ENCODE results near the gene OR51B6. TPM values are rescaled to one million over a fixed set of nuclear protein-coding genes. Genes with fewer than 3 reads are reported as not detected.

Gene OR51B6
- polyA plus RNA-seq, 2 of the 4 experiments (the other 2 are of a cell fraction), result not detected

DNA sequence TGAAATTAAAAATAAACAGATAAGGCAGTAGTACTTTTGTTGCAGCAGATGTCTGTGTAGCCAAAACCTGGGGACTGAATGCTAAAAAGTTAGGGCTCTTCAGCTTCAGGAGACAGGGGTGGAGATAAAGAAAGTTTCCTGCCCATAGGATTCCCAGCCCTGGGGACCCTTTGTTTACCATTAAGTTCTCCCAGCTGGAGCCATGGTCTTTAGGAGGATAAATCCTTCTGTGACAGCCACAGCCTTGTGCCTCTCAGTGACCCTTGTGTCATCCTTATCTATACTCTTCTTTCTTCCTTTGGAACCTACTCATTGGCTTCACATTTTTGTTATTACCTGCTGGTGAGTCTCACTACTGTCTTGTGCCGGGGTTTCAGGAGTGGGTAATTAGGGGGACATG lies 32.3 kb downstream of the OR51B6 start, which contains the start of gene OR51M1:
TSS of gene OR51M1 (plus strand) at position 237 of the 400 bp plus-strand sequence. CDS start 5,587 bp downstream, outside the sequence.
- Histone ChIP-seq H3K4me3 (no peak within 1 kb of the TSS), H3K4me2 (no peak within 1 kb of the TSS), H3K4me1 (no peaks in the 10 kb centered on the region), H3K27ac (no peak within 1 kb of the TSS), H3K9me3 (no peaks in the 10 kb centered on the region)
- no peak for DNase-seq (ENCODE audit: low read depth in 1 of 2, low spot score in 1 of 2)
- no peak for TF ChIP-seq MAZ (IDR thresholded peaks at IDR 0.05; ENCODE audit: borderline replicate concordance, low read depth, low read length)
- TF ChIP-seq FOSL2 (IDR thresholded peaks at IDR 0.05), result no peak
- TF ChIP-seq FOSL2 (CRISPR knock-in tag; IDR thresholded peaks at IDR 0.05), result no peak
- no peak for TF ChIP-seq EHMT2 (IDR thresholded peaks at IDR 0.05; ENCODE audit: low read depth)
- no peak for TF ChIP-seq RFX5 (IDR thresholded peaks at IDR 0.05)
- TF ChIP-seq HOXA7 (CRISPR knock-in tag; IDR thresholded peaks at IDR 0.05), result no peak
- ChIA-PET POLR2A (no interaction called here), CTCF (interaction anchor here (2.3 kb wide), 1 partner anchor 180 kb away, joined by 9 read pairs; no protein-coding TSS in a partner anchor)
- WGBS (ENCODE audit: missing lambda C conversion rate), result 13% methylated on average over 1 of the region's 1 CpG
- no peak for ATAC-seq
- FAIRE-seq, result no peak

DNA sequence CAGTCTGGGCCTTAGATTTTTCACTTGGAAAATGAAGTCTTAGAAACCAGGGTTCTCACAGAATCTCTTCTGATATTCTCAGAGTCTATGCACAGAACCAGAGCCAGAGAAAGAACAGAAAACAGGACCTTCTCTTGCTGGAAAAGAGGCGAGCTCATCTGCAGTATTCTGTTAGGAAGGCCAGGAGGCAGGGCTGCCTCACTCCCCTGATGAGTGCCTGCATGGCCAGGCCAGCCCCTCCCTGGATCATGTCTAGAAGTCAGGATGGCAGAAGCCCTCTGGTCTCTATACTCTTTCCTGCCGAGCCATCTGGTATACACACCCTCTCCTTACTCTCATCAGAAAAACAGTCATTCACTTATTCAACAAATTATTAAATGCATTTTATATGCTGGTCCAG lies 33.0 kb downstream of the OR51B6 start:
- ATAC-seq (no peak), FAIRE-seq (no peak), DNase-seq (ENCODE audit: low read depth in 1 of 2, low spot score in 1 of 2) (no peak)
- 36% methylated on average over 2 of the region's 2 CpGs for WGBS (ENCODE audit: missing lambda C conversion rate)
- H3K9me3 ChIP-seq, result no peaks in the 10 kb centered on the region
- ChIA-PET POLR2A (no interaction called here), CTCF (no interaction called here)
- TF ChIP-seq, protein P1, sequence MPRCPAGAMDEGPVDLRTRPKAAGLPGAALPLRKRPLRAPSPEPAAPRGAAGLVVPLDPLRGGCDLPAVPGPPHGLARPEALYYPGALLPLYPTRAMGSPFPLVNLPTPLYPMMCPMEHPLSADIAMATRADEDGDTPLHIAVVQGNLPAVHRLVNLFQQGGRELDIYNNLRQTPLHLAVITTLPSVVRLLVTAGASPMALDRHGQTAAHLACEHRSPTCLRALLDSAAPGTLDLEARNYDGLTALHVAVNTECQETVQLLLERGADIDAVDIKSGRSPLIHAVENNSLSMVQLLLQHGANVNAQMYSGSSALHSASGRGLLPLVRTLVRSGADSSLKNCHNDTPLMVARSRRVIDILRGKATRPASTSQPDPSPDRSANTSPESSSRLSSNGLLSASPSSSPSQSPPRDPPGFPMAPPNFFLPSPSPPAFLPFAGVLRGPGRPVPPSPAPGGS (IDR thresholded peaks at IDR 0.05), result no peak
- TF ChIP-seq RCOR1 (IDR thresholded peaks at IDR 0.05; ENCODE audit: low read depth, low read length) (no peak), JUNB (IDR thresholded peaks at IDR 0.05) (no peak), RARB (CRISPR knock-in tag; IDR thresholded peaks at IDR 0.05) (no peak)
- H3K4me1 ChIP-seq, result no peaks in the 10 kb centered on the region
- no peak overlapping the region for H3K4me3 ChIP-seq
- no peak overlapping the region for H3K4me2 ChIP-seq
- no peak overlapping the region for H3K27ac ChIP-seq

DNA sequence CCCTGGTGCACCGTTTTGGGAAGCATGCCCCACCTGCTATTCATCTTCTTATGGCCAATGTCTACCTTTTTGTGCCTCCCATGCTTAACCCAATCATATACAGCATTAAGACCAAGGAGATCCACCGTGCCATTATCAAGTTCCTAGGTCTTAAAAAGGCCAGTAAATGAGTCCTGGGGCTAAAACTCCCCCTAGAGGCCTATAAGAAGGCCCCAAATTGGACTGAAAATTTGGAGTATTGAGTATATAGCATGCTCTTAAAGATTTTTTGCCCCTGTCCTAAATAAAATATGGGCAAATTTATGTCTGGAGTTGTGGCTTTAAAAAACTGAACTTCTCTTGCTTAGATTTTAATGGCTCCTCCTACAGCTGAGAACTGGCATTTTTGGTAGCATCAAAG lies 38.9 kb downstream of the OR51B6 start:
- Histone ChIP-seq H3K4me1 (no peaks in the 10 kb centered on the region), H3K9me3 (no peaks in the 10 kb centered on the region), H3K27ac (no peak overlapping the region), H3K4me3 (no peak overlapping the region), H3K4me2 (no peak overlapping the region)
- 0% methylated on average over 2 of the region's 2 CpGs for WGBS (ENCODE audit: missing lambda C conversion rate)
- ChIA-PET CTCF (interaction anchor here (1.1 kb wide), 2 partner anchors 8 to 189 kb away, joined by 3 read pairs; no protein-coding TSS in a partner anchor), POLR2A (no interaction called here)
- FAIRE-seq (no peak), ATAC-seq (no peak), DNase-seq (ENCODE audit: low read depth in 1 of 2, low spot score in 1 of 2) (no peak)
- TF ChIP-seq, protein P2, sequence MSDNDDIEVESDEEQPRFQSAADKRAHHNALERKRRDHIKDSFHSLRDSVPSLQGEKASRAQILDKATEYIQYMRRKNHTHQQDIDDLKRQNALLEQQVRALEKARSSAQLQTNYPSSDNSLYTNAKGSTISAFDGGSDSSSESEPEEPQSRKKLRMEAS (IDR thresholded peaks at IDR 0.05), result no peak
- TF ChIP-seq ZC3H11A (IDR thresholded peaks at IDR 0.05) (no peak), GATA3 (IDR thresholded peaks at IDR 0.05; ENCODE audit: borderline replicate concordance) (no peak), EP300 (IDR thresholded peaks at IDR 0.05) (no peak), CBX8 (IDR thresholded peaks at IDR 0.05) (no peak), NPAS2 (CRISPR knock-in tag; IDR thresholded peaks at IDR 0.05; ENCODE audit: borderline replicate concordance) (no peak), HOXB13 (CRISPR knock-in tag; IDR thresholded peaks at IDR 0.05; ENCODE audit: low read depth) (no peak), MAFK (IDR thresholded peaks at IDR 0.05; ENCODE audit: partially characterized antibody) (no peak), SREBF2 (IDR thresholded peaks at IDR 0.05) (no peak), POLR2AphosphoS2 (conservative IDR thresholded peaks at IDR 0.05; ENCODE audit: low read length) (no peak), PHF8 (IDR thresholded peaks at IDR 0.05; ENCODE audit: borderline replicate concordance, low read depth) (no peak), HOXB5 (CRISPR knock-in tag; IDR thresholded peaks at IDR 0.05) (no peak), TP53 (CRISPR knock-in tag; IDR thresholded peaks at IDR 0.05) (no peak), ZFP36 (IDR thresholded peaks at IDR 0.05; ENCODE audit: borderline replicate concordance, partially characterized antibody) (no peak), MAZ (IDR thresholded peaks at IDR 0.05; ENCODE audit: borderline replicate concordance, low read depth, low read length) (no peak), NFE2L2 (conservative IDR thresholded peaks at IDR 0.05; ENCODE audit: low read length) (no peak)
- TF ChIP-seq, protein P1 (IDR thresholded peaks at IDR 0.05), result no peak
- TF ChIP-seq, protein P3, sequence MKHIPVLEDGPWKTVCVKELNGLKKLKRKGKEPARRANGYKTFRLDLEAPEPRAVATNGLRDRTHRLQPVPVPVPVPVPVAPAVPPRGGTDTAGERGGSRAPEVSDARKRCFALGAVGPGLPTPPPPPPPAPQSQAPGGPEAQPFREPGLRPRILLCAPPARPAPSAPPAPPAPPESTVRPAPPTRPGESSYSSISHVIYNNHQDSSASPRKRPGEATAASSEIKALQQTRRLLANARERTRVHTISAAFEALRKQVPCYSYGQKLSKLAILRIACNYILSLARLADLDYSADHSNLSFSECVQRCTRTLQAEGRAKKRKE (CRISPR knock-in tag; IDR thresholded peaks at IDR 0.05; ENCODE audit: low read depth), result no peak

Data from A549 (cell line).